Activated T-cell treated with anti-CD3 and anti-CD28 coated beads for 1 hour (primary cell): ENCODE data around the gene FRMD3.

Source experiments
- DNase-seq: peaks from one replicate; pipeline ENCODE4 v3.0.0-alpha.2; 2020; ENCODE audit warnings: low read depth

The FRMD3 gene

DNA sequence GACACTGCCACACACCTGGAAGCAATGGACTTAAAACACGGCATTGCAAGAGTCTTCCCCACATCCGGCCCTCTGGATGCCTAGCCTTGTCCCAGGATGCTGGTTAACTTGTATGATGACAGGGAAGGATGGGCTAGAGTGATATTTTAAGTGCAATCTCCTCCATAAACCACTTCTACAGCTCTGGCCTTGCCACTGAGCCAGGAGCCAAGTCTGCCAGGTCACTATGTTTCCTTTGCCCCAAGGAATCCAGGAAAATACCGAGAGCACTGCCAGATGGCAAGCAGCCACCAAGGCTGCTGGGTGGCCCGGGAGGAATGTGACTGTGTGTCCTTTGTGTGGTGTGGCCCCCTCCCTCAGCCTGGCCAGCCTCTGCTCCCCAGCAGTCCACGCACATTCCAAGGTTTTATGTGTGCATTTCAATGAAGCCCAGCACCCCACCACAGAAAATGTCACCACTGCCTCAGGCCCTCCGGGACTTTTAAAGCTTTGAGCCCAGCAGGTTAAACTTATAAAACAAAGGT, 106.0 kb downstream of the FRMD3 start:
- DNase-seq, result no peak

DNA sequence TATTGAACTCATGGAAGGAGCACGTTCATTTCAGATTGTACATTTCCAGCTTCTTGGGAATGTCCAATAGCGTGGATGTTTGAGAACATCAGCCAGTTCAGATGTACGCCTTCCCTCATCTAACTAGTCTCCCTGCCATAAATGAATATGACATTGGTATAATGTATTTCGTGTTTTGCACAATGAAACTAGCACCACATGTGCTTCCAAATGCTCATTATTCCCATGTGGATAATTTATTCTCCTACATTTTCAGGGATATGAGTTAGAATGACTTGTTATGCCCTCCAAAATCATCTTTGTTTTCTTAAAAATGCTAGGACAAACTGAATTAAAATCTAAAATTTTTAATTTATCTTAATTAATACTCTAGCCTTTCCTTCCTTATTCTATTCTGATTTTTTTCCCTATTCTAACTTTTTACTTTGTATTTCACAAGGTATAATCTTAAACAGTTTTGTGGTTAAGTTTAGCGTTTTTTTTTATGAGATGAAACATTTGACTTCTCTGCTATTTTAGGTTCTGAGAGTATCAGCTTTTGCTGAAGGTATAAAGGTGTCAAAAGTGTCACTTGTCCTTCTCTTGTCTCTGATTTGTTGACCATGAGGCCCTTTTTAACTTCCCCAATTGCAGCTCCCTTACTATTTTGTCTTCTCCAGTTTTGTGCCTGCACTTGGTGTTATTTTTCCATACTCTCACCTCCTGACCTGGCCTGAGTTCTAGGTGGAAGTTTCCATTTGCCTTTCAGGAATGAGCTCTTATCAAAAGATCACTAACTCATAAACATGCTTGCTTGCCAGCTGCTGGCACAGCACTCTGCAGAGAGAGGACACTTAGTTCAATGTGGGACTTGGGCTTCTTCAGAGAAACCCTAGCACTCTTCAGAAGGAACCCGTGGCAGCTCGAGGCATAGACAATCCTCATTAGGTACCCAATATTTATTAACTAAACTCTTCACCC, 106.8 kb downstream of the FRMD3 start:
- DNase-seq, result no peak

DNA sequence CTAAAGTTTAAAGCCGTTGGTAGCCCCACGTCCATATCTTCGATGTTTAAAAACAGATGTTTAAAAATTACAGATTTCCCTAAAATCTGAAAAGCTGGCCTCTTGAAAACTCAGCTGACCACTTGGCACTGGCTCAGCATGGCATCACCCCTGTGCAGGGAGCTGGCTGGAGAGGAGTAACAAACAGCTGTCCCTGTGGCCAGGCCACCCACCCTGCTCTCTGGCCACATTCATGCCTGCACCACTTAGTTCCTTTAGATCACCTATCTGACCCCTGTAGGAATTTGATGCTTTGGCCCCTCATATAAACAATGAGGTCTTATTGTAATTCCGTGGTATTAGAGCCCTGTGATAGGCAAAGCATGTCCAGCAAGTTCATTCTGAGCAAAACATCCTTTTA, 107.5 kb downstream of the FRMD3 start:
- DNase-seq, result no peak

- DNase-seq, result no peak
Observed at GRCh38 chr9:83429229-83429628, 109.0 kb downstream of the FRMD3 start.

DNA sequence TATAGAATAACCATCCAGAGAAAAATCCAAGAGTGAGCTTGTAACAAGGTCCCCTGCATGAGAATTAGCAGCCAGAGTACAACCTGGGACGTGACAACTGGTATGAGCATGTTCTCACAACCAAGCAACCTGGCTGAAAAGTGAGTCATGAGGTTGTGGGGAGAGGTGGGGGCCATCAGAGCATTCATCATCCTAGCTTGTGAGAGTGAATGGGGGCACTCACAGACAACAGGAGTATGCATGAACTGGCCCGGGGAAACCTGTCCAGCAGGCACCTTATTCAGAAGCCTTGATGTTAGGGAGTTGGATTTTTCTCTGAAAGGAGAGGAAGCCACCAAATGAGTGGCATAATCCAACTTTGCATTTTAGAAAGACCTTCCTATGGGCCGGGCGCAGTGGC, 113.0 kb downstream of the FRMD3 start:
- no peak for DNase-seq

- DNase-seq, result no peak
Observed at GRCh38 chr9:83424831-83425230, 113.4 kb downstream of the FRMD3 start.

DNA sequence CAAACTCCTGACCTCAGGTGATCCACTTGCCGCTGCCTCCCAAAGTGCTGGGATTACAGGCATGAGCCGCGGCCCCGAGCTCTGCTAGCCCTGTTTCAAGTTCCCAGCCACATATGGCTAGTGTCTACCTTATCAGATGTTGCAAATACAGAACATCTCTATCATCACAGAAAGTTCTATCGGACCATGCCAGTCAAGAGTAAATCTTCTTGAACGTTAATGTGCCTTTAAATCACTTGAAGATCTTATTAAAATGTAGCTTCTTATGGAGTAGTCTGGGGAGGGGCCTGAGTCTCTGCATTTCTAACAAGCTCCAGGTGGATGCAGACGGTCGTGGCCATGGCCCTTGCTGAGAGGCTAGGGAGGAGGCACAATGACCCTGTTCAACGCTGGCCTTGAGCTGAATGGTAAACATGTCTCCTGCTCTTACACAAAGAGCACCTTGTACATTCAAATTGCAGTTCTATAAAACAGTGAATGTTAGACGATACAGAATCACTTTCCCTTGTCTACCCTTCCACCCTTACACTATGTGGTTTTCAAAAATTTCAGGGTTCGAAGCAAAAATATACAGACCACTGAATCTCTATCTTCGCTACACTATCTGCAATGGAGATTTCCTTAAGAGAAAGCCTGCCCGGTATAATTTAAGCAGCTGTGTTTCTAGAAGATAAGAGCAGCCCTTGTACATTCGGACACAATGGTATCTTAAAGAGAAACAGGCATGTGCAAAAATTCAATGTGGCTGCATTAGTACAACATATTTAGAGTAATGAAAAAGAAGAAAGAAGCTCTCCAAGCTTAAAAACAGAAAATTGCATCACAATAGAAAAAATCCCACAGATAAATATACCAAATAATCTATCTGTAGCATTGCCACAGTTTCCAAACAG, 114.1 kb downstream of the FRMD3 start:
- DNase-seq, result no peak

DNA sequence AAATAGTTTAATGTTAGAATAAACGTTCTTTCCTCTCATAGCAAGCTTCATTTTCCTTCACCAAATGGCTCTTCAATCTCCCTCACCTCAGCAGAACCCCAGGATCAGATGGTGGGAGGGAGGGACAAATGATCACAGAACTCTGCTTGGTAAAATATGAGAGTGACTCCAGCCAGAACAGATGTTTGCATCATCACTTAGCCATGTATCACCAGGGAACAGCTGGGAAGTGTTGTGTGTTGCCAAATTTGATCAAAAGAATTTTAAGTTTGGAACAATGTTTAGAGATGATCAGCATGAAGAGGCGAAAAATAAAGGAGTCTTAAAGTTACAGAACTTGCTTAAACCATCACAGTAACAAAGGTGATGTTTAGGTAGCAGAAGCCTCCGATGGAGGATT, 115.7 kb downstream of the FRMD3 start:
- no peak for DNase-seq

- DNase-seq, result no peak
Observed at GRCh38 chr9:83420486-83420885, 117.7 kb downstream of the FRMD3 start.

DNA sequence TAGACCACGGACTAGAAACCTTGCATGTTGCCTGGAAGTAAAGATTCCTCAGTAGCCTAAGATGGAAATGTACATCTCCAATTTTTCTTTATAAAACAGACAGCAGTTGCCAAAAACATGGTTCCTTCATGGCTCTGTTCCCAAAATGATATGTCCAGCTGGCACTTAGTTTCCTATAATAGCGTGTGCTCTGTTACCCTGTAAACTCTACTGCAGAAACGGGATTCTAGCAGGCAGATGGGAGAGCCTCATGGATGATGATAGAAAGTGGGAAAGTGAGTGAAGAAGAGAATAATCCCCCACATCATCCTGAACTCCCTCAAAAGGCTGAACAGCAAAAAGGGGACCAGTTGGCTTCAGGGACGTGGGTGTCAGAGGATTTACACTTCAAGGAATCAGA, 118.2 kb downstream of the FRMD3 start:
- DNase-seq, result no peak

GRCh38 chr9:83418283-83418682, 119.9 kb downstream of the FRMD3 start:
- no peak for DNase-seq

DNA sequence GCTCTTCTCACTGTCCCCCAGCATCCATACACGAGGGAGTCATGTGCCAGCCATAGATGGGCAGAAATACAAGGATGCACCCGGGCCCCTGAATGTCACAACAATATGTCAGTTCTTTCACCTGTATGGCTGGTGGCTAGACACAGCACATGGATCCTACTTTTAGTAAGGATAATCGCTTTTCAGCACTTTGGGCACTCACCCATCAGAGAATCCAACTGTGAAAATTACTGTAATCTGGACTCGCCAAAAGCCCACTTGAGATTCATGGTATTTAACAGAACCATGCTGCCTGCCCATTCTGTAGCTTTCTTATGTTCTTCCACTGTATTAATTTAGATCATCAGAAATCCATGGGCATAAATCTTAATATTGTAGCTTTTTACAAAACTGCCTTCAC, 124.8 kb downstream of the FRMD3 start:
- DNase-seq, result no peak

- DNase-seq, result no peak
Observed at GRCh38 chr9:83410701-83411100, 127.5 kb downstream of the FRMD3 start.

- no peak for DNase-seq
Observed at GRCh38 chr9:83406921-83407320, 131.3 kb downstream of the FRMD3 start.

GRCh38 chr9:83405759-83406158, 132.4 kb downstream of the FRMD3 start:
- DNase-seq, result no peak

GRCh38 chr9:83403527-83404238, 134.5 kb downstream of the FRMD3 start:
- DNase-seq, result no peak

- DNase-seq, result no peak
Observed at GRCh38 chr9:83401328-83401900, 136.8 kb downstream of the FRMD3 start.

DNA sequence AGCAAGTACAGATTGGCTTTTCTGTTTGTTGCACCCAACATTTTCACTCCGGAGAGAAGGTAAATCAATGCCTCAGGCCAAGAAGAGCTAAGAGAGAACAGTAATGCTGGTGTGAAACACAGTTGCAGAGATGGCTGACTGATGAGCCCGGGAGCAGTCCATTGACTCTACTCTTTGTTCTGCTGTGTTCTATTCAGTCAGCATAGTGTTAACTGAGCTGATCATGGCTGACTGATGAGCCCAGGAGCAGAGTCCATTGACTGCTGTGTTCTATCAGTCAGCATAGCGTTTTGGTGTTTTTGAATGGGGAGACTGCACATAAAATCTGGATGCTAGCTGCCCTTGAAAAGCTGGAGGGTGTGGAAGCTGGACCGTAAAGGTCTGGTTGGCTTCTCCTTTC, 141.4 kb downstream of the FRMD3 start:
- DNase-seq, result no peak

GRCh38 chr9:83396342-83396741, 141.9 kb downstream of the FRMD3 start:
- DNase-seq, result no peak

- no peak for DNase-seq
Observed at GRCh38 chr9:83392228-83392627, 146.0 kb downstream of the FRMD3 start.

- no peak for DNase-seq
Observed at GRCh38 chr9:83388346-83388745, 149.9 kb downstream of the FRMD3 start.
